GM19193 (cell line): ENCODE data around the gene CAMTA1.

ENCODE experiments used
- POLR2A ChIP-seq: IDR thresholded peaks from 4 replicates; pipeline ENCODE4 v1.6.1; 2011; ENCODE audit not compliant: insufficient read depth, insufficient read length; ENCODE audit errors: extremely low read depth

CAMTA1 gene

GRCh38 chr1:6859415-6860343 is 74.4 kb downstream of the CAMTA1 start:
- no peak for TF ChIP-seq POLR2A

GRCh38 chr1:6860401-6860800 is 75.1 kb downstream of the CAMTA1 start:
- no peak for TF ChIP-seq POLR2A

DNA sequence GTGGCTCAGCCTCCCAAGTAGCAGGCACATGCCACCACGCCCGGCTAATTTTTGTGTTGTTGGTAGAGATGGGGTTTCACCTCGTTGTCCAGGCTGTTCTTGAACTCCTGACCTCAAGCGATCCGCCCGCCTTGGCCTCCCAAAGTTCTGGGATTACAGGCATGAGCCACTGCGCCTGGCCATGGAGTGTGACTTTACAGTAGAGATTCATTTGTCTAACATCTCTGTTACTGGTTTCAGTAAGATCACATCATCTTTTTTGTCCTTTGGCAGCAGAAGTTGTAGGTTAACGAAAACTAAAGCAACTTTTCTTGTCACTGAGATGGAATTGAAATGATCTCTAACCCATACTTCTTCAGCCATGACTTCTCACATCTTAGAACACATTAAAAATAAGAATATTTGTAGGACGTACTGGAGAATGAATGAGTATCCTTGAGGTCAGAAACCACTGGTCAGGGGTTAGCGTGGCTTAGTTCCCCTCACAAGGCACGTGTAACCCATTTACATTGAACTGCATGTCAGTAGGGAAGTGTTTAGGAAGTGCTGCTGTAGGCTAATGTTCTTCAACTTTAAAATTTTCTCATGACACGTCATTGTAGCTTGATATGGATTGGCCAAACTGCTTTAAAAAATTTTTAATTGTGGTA is 75.9 kb downstream of the CAMTA1 start:
- TF ChIP-seq POLR2A = no peak

GRCh38 chr1:6862906-6863305 is 77.7 kb downstream of the CAMTA1 start:
- no peak for TF ChIP-seq POLR2A

- no peak for TF ChIP-seq POLR2A
Observed at GRCh38 chr1:6864166-6864565, 78.9 kb downstream of the CAMTA1 start.

DNA sequence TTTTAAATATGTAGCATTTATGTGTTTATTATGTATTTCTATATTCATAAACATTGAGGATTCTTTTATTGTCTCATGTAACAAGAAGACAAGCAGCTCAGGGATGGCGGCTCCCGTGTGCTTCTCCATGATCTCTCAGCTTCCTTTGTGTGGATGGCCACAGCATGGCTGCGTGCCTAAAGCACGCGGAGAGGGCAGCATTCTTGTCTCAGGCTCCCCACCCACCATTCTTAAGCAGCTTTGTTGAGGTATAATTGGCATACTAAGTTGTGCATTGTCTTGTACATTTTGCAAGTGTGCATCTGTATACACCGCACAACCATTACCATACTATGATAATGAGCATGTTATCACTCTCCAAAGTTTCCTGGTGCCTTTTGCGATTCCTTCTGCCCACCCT is 81.6 kb downstream of the CAMTA1 start:
- no peak for TF ChIP-seq POLR2A

- no peak for TF ChIP-seq POLR2A
Observed at GRCh38 chr1:6867321-6867720, 82.1 kb downstream of the CAMTA1 start.

GRCh38 chr1:6867729-6868659 is 82.7 kb downstream of the CAMTA1 start:
- no peak for TF ChIP-seq POLR2A

- no peak for TF ChIP-seq POLR2A
Observed at GRCh38 chr1:6868660-6869380, 83.6 kb downstream of the CAMTA1 start.

DNA sequence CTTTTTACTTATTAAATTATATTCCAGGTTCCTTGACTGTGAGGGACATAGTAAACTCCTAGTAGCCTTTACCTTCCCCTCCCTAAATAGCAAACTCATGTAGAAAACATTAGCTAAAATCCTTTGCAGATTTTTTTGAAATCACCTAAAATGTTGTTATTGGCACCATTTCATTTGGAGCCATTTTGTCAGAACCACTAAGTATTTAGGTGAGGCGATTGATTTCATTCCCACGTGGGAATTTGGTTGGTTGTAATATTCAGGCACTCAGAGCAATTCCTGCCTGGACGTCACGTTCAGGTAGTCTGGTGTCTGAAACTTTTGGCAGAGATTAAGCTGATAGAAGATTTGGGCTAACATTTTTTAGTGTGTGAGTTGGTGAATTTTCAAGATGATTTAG is 84.3 kb downstream of the CAMTA1 start:
- no peak for TF ChIP-seq POLR2A

GRCh38 chr1:6870086-6870485 is 84.8 kb downstream of the CAMTA1 start:
- no peak for TF ChIP-seq POLR2A

- no peak for TF ChIP-seq POLR2A
Observed at GRCh38 chr1:6870571-6870970, 85.3 kb downstream of the CAMTA1 start.

- no peak for TF ChIP-seq POLR2A
Observed at GRCh38 chr1:6871300-6871972, 86.2 kb downstream of the CAMTA1 start.
